Medulla oblongata (tissue), 1 donor: Measurements from ENCODE around the gene NDUFAF2.
"Not testable (repeated sequence)": the region's sequence is repeated elsewhere in the genome, so short reads cannot be mapped to it uniquely, and the experiment has no call there.

Experiments used
- DNase-seq: peaks from one replicate; pipeline ENCODE4 v3.0.0-alpha.2; 2015; ENCODE audit errors: extremely low spot score

Gene NDUFAF2

GRCh38 chr5:61177070-61177469 lies 232.1 kb downstream of the NDUFAF2 start:
- DNase-seq, result no peak

DNA sequence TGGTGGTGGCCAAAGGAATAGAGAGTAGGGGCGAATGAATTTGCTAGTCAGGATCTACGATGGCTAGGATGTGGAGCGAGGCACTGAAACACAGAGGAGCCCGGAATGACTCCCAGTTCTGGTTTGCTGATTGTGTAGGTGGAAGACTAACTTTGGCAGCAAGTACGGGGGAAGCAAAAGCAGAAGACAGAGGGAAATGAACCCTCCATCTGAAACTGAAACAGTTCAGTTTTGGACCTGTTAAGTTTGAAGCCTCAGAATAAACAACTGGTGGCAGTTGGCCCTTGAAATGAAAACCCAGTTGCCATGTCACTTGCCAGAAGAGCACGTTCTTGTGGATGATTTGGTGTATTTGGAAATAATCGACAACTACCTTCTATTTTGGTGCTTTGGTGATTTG lies 232.7 kb downstream of the NDUFAF2 start:
- peak; percentile 45 for DNase-seq

DNA sequence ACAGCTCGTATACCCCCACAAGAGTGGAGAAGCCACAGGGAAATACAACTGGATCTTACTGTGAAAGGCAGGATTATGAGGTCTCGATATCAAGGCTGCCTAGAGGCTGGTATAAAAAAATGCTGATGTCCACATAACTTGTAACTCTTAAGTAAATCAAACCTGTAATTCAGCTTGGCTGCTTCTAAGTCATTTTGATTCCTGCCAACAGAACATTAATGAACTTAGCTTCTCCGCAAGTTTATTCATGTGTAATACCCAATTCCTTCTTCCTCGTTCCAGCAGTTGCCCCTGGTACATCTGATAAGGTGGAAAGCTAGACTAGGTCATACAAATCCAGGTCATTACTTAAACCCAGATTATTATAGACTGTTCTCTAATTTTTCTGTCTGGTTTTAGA lies 233.7 kb downstream of the NDUFAF2 start:
- no peak for DNase-seq

- DNase-seq, result no peak
Observed at GRCh38 chr5:61180886-61181285, 235.9 kb downstream of the NDUFAF2 start.

GRCh38 chr5:61182449-61182848 lies 237.4 kb downstream of the NDUFAF2 start:
- DNase-seq, result no peak

- DNase-seq, result no peak
Observed at GRCh38 chr5:61183538-61183937, 238.5 kb downstream of the NDUFAF2 start.

DNA sequence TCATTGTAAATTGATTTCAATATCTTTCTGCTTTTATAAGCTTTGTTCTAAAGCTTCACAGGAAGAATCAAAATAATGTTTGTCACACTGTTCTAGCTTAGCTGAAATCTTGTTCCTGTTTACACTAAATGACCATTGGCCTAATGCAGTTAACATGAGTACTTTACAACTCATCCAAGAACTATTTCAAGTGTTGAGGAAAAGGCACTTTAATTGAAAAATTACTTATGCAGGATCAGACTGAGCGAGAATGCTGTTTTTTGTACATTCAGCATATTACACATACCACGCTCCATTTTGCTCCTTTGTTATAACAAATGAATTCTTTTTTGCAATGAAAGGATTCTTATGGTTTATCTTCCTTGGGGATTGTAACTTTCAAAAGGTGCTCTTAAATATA lies 239.7 kb downstream of the NDUFAF2 start:
- DNase-seq, result no peak

DNA sequence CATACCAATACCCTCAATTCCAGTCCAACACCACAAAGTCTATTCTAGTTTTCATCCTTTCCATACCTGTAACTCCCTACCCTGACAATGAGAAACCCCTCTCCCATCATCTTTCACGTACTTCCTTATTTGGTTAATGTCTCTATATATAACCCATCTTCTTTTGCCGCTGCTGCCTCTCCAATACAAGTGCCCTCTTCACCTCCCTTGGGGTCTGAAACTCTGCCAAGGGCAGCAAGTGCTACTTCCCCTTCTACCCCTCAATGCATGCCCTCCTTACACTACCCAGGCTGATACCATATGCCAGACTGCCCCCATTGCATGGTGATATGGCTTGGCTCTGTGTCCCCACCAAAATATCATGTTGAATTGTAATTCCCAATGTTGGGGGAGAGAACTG lies 241.6 kb downstream of the NDUFAF2 start:
- DNase-seq, result no peak

GRCh38 chr5:61187352-61187751 lies 242.3 kb downstream of the NDUFAF2 start:
- DNase-seq, result not testable (repeated sequence)

DNA sequence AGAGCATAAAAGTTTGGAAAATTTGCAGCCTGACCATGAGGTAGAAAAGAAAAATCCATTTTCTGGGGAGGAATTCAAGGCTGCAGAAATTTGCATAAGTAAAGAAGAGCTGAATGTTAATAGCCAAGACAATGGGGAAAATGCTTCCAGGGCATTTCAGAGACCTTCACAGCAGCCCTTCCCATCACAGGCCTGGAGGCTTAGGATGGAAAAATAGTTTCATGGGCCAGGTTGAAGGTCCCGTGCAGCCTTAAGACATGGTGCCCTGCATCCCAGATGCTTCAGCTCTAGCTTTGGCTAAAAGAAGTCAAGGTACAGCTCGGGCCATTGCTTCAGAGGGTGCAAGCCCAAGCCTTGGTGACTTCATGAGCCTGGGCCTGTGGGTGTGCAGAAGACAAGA lies 242.8 kb downstream of the NDUFAF2 start:
- not testable (repeated sequence) for DNase-seq

- no peak for DNase-seq
Observed at GRCh38 chr5:61198606-61199005, 253.6 kb downstream of the NDUFAF2 start.

GRCh38 chr5:61200582-61201155 lies 255.7 kb downstream of the NDUFAF2 start:
- no peak for DNase-seq

DNA sequence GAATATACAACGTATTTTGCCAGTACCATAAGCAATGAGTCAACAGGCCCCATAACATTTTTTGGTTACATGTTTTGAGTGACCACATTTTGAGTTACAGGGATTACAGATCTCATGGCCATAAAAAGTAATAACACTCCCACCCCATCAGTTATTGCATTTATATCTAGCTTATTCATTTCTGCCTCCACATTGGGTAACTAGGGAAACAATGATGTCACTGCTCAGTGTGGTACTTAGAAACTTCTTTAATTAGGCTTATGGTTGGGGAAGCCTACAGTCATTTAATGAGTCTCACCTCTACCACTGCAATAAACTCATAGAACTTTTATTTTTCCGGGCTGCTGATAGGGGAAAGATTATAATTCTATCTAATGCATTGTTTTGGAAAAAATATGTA lies 257.2 kb downstream of the NDUFAF2 start:
- no peak for DNase-seq
